Posterior cingulate gyrus (tissue), 11 donors: ENCODE data around the gene HPCAL1.
A peak's percentile ranks its signal among the peaks of the same experiment; 100 is the strongest.

Experiments used
- DNase-seq, 10 donors: peaks; one replicate each; pipeline versions ENCODE4 v3.0.0 to v3.0.0-alpha.2; 2020 to 2021; ENCODE audit warnings: mixed read lengths in 3 of 10
- intact Hi-C: fragments of 100-400 bp; cut with DNase I; formaldehyde crosslinking; loops from one replicate; pipeline ENCODE4 v1.15.1; 2023

The HPCAL1 gene

GRCh38 chr2:10460366-10460796, 157.7 kb downstream of the HPCAL1 start:
- DNase-seq: no peak
- intact Hi-C loops: no loop called here

- intact Hi-C loops: no loop called here
- no peak for DNase-seq
Observed at GRCh38 chr2:10462178-10463083, 159.7 kb downstream of the HPCAL1 start.

GRCh38 chr2:10465910-10466309, 163.2 kb downstream of the HPCAL1 start:
- intact Hi-C loops: no loop called here
- no peak for DNase-seq

- intact Hi-C loops: no loop called here
Observed at GRCh38 chr2:10466801-10467200, 164.1 kb downstream of the HPCAL1 start.

GRCh38 chr2:10467401-10467800, 164.7 kb downstream of the HPCAL1 start:
- no peak for DNase-seq
- intact Hi-C loops: no loop called here

More at GRCh38 chr2:10466801-10467200, 164.1 kb downstream of the HPCAL1 start:
- no peak for DNase-seq

- intact Hi-C loops: no loop called here
- DNase-seq: no peak
Observed at GRCh38 chr2:10469301-10469700, 166.6 kb downstream of the HPCAL1 start.

GRCh38 chr2:10469955-10470608, 167.4 kb downstream of the HPCAL1 start:
- DNase-seq: peak in 1 of 10 donors; percentile 71
- intact Hi-C loops: no loop called here

DNA sequence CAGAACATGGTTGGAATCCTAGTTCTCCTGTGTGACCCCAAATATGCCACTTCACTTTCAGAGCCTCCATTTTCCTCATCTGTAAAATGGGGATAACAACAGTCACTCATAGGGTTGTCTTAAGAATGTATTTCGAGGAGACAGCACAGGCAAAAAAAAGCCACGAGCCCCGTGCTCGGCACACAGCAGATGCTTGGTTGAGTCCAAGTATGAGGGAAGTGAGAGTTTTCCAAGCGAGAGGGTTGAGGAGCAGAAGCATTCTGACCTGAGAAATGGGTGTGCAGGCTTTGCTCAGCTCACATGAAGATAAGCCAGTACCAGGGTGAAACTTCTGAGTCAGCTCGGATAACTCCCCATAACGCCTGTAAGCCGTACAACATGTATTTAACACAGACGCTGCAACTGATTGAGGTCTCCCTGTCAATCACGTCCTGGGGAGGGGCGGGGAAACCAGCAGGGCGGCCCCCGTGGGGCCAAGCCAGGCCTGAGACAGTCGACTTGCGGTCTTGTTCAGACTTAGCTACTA, 168.4 kb downstream of the HPCAL1 start:
- intact Hi-C loops: no loop called here
- no peak for DNase-seq

GRCh38 chr2:10471955-10472354, 169.3 kb downstream of the HPCAL1 start:
- intact Hi-C loops: no loop called here
- DNase-seq: peak in 1 of 10 donors; percentile 14

DNA sequence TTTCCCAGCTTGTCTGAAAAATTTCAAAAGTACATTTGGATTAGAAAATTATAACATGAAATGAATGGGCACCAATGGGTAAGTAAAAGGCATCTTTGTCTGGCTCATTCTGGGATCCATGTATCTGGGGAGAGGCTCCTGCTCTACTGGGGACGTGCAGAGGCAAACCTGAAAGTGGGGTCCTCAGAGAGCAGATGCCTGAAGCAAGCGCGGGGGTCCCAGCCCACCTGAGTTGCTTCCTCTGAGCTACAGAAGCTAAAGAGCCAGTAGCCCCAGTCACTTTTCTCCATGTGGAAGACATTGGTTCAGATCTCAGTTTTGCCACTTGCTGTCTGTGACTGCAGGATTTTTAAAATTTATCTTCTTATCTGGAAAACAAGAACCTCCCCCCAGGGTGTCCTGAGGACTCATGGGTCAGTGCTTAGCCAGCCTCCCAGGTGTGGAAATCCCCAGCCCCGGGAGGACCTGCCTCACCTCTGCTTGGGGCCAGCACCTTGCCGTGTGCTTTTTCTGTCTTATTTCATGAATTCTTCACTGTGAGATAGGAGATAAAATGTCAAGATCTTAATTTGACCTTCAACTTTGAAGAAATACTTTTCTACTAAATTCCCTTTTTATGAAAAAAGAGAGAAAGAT, 170.5 kb downstream of the HPCAL1 start:
- DNase-seq: no peak
- intact Hi-C loops: no loop called here

- DNase-seq: peak in 1 of 10 donors; percentile 51
- intact Hi-C loops: no loop called here
Observed at GRCh38 chr2:10475221-10475722, 172.6 kb downstream of the HPCAL1 start.

GRCh38 chr2:10475811-10476660, 173.3 kb downstream of the HPCAL1 start:
- peak in 1 of 10 donors; percentile 21 for DNase-seq
- intact Hi-C loops: no loop called here

GRCh38 chr2:10476723-10477442, 174.2 kb downstream of the HPCAL1 start:
- peak in 1 of 10 donors; percentile 45 for DNase-seq
- intact Hi-C loops: no loop called here
